BLaER1 treated with 17β-estradiol and CSF1 and Interleukin-3, amounts not matched to agents 10 nM and 100 nM (cell line): ENCODE measurements around the gene VSIG10L2.

Experiments
- H3K27ac ChIP-seq, 11 experiments: shearing (Covaris generic); formaldehyde crosslinking; 2 replicates each; pipeline ENCODE4 v1.8.1; 2022
- H3K27me3 ChIP-seq, 11 experiments: shearing (Covaris generic); formaldehyde crosslinking; 2 replicates each; pipeline ENCODE4 v1.8.1; 2022
- H3K36me3 ChIP-seq, 11 experiments: shearing (Covaris generic); formaldehyde crosslinking; 2 replicates each; pipeline ENCODE4 v1.8.1; 2022
- H3K4me1 ChIP-seq, 10 experiments: shearing (Covaris generic); formaldehyde crosslinking; 2 replicates each; pipeline ENCODE4 v1.8.1; 2022
- H3K4me2 ChIP-seq, 11 experiments: shearing (Covaris generic); formaldehyde crosslinking; 2 replicates each; pipeline ENCODE4 v1.8.1; 2022
- H3K4me3 ChIP-seq, 10 experiments: shearing (Covaris generic); formaldehyde crosslinking; 2 replicates each; pipeline ENCODE4 v1.8.1; 2022
- H3K9ac ChIP-seq, 11 experiments: shearing (Covaris generic); formaldehyde crosslinking; 2 replicates each; pipeline ENCODE4 v1.8.1; 2022
- H3K9me3 ChIP-seq, 11 experiments: shearing (Covaris generic); formaldehyde crosslinking; replicated peaks in 1 of 11; 2 replicates each; pipeline ENCODE4 v1.8.1; 2022
- H4K20me1 ChIP-seq, 11 experiments: shearing (Covaris generic); formaldehyde crosslinking; 2 replicates each; pipeline ENCODE4 v1.8.1; 2022
- Cebpa-rat ChIP-seq, 11 experiments: shearing (Covaris generic); IDR thresholded peaks; 2 replicates each; pipeline ENCODE4 v1.8.1; 2022

The VSIG10L2 gene

DNA sequence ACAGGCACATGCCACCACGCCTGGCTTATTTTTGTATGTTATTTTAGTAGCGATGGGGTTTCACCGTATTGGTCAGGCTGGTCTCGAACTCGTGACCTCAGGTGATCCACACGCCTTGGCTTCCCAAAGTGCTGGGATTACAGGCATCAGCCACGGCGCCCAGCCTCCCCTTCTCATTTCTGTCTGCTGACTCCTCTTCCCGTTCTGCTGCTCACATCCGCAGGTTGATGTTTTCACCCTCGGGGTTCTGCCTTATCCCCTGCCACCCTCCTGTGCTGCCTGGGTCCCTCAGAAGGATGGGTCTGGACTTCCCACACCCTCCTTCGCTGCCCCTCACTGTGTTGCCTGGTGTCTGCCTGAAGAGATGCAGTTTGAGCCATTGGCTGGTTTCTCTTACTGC, 19.2 kb upstream of the VSIG10L2 start:
- Histone ChIP-seq H3K9me3 (no peaks in the 10 kb centered on the region), H3K4me2 (no peak overlapping the region), H3K27ac (no peak overlapping the region), H3K27me3 (no peaks in the 10 kb centered on the region), H3K4me1 (peaks cover 0 to 7% (median 0%) of the 10 kb centered on the region in 10 experiments; a peak in 5 of 20 replicates), H4K20me1 (no peaks in the 10 kb centered on the region), H3K4me3 (no peak overlapping the region), H3K9ac (no peak overlapping the region), H3K36me3 (no peaks in the 10 kb centered on the region)
- TF ChIP-seq Cebpa-rat (IDR thresholded peaks at IDR 0.05): no peak

DNA sequence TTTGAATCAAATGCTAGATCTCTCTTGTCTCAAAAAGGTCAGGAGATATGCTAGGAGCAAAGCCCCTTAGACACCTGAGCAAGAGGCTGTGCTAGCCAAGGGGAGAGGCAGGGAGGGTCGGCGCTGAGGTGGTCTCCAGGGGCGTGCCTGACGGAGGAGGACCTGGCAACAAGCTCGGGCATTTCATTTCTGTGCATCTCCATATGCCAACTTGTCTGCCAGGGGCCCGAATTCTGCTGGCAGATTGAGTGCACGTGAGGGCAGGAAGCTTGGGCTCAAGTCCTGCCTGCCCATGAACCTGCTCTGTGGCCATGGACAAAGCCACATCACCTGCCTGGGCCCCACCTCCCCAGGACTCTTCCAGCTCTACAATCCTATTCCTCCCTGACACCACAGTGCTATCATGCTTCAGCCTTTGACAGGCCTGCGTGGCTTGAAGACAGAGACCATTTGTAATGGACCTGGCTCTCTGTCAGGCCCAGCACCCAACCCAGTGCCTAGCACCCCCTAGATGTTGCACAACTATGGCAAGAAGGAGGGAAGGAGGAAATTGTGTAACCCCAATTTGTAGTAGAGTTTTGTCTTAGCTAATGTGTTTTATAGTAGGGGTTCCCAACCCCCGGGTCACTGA, 16.3 kb upstream of the VSIG10L2 start:
- Histone ChIP-seq H3K4me1 (peaks cover 0 to 7% (median 0%) of the 10 kb centered on the region in 10 experiments; a peak in 5 of 20 replicates), H4K20me1 (no peaks in the 10 kb centered on the region), H3K27ac (no peak overlapping the region), H3K4me2 (peak overlapping the region in 1 of 11 experiments; percentile 41; a peak in 2 of 22 replicates), H3K9ac (no peak overlapping the region), H3K4me3 (no peak overlapping the region), H3K36me3 (no peaks in the 10 kb centered on the region), H3K9me3 (no peaks in the 10 kb centered on the region), H3K27me3 (no peaks in the 10 kb centered on the region)
- TF ChIP-seq Cebpa-rat (IDR thresholded peaks at IDR 0.05): 0 out of 22 replicates have a peak, but pooled peaks of 2 of the 11 experiments have one; percentile 24

DNA sequence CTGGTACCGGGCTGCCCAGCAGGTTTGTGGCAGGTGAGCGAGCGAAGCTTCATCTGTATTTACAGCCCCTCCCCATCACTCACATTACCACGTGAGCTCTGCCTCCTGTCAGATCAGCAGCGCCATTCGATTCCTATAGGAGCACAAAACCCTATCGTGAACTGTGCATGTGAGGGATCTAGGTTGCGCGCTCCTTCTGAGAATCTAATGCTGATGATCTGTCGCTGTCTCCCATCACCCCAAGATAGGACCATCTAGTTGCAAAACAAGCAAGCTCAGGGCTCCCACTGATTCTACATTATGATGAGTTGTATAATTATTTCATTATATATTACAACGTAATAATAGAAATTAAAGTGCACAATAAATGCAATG, 15.8 kb upstream of the VSIG10L2 start:
- Histone ChIP-seq H4K20me1 (no peaks in the 10 kb centered on the region), H3K4me2 (peak overlapping the region in 1 of 11 experiments; percentile 41; a peak in 2 of 22 replicates), H3K36me3 (no peaks in the 10 kb centered on the region), H3K9ac (no peak overlapping the region), H3K27ac (no peak overlapping the region), H3K4me3 (no peak overlapping the region), H3K9me3 (no peaks in the 10 kb centered on the region), H3K27me3 (no peaks in the 10 kb centered on the region), H3K4me1 (peaks cover 0 to 7% (median 0%) of the 10 kb centered on the region in 10 experiments; a peak in 5 of 20 replicates)
- no peak for TF ChIP-seq Cebpa-rat (IDR thresholded peaks at IDR 0.05)

DNA sequence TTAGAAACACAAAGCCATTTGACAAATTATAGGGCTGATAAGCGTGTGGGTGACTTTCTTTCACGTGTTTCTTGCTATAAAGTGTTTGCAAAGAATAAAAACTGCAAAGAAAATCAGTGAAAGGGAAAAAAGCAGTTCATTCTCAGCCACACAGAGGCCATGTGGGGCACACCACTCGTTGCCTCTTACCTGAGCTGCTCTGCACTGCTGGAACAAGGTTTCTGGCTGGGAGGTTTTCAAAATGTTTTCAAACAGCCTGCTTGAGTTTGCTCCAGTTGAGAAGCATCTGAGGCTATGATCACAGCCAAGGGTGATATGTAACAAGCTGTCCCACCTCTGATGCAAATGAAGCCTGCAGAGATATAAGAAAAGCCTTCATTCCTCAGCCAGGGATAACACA, 14.7 kb upstream of the VSIG10L2 start:
- H3K27me3 ChIP-seq: no peaks in the 10 kb centered on the region
- no peak overlapping the region for H3K4me3 ChIP-seq
- H3K27ac ChIP-seq: no peak overlapping the region
- H3K36me3 ChIP-seq: no peaks in the 10 kb centered on the region
- H4K20me1 ChIP-seq: no peaks in the 10 kb centered on the region
- no peak overlapping the region for H3K4me2 ChIP-seq
- H3K4me1 ChIP-seq: peaks cover 0 to 7% (median 0%) of the 10 kb centered on the region in 10 experiments; a peak in 5 of 20 replicates
- H3K9me3 ChIP-seq: no peaks in the 10 kb centered on the region
- no peak for TF ChIP-seq Cebpa-rat (IDR thresholded peaks at IDR 0.05)
- no peak overlapping the region for H3K9ac ChIP-seq

DNA sequence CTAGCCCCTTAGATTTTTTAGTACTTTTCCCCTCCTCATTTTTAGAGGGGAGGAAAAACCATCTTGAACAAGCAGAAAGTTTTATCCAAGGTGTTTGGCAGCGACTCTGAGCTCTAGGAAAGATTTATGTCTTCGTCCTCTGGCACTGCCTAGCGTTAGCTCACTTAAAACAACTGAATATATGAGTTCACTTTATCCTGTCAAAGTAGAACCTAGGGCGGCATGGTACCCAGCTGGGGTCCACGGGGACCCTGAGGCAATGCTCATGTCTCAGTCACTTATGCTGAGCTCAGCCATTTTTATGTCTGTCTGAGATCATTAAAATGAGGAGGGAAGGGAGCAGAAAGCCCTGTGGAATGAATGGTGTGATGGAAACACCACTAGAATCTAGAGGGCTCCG, 14.2 kb upstream of the VSIG10L2 start:
- no peaks in the 10 kb centered on the region for H4K20me1 ChIP-seq
- H3K4me2 ChIP-seq: no peak overlapping the region
- no peak overlapping the region for H3K4me3 ChIP-seq
- H3K27me3 ChIP-seq: no peaks in the 10 kb centered on the region
- H3K27ac ChIP-seq: no peak overlapping the region
- no peaks in the 10 kb centered on the region for H3K36me3 ChIP-seq
- peaks cover 0 to 7% (median 0%) of the 10 kb centered on the region in 10 experiments; a peak in 5 of 20 replicates for H3K4me1 ChIP-seq
- no peaks in the 10 kb centered on the region for H3K9me3 ChIP-seq
- no peak for TF ChIP-seq Cebpa-rat (IDR thresholded peaks at IDR 0.05)
- H3K9ac ChIP-seq: no peak overlapping the region

DNA sequence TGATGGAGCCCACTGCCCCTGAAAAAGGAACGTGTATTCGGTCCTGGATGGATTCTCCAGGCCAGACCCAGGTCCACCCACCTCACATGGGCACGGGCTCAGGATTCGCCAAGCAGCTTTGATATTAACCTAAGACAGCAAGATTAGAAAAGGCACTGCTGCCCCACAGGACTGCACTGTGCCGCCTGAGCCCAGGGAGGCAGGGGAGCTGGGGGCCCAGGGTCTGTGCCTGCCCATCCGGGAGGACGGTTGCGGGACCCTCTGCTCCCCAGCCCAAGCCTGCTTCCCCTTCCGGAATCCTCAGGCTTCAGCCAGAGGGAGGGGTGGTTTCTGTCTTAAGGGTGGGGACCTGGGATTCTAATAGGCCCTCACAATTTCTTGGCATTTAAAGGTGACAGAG, 13.5 kb upstream of the VSIG10L2 start:
- Histone ChIP-seq H3K9me3 (no peaks in the 10 kb centered on the region), H3K36me3 (no peaks in the 10 kb centered on the region), H3K4me1 (peaks cover 0 to 7% (median 0%) of the 10 kb centered on the region in 10 experiments; a peak in 5 of 20 replicates), H3K27me3 (no peaks in the 10 kb centered on the region), H3K4me2 (no peak overlapping the region), H4K20me1 (no peaks in the 10 kb centered on the region), H3K4me3 (no peak overlapping the region), H3K27ac (no peak overlapping the region), H3K9ac (no peak overlapping the region)
- no peak for TF ChIP-seq Cebpa-rat (IDR thresholded peaks at IDR 0.05)

DNA sequence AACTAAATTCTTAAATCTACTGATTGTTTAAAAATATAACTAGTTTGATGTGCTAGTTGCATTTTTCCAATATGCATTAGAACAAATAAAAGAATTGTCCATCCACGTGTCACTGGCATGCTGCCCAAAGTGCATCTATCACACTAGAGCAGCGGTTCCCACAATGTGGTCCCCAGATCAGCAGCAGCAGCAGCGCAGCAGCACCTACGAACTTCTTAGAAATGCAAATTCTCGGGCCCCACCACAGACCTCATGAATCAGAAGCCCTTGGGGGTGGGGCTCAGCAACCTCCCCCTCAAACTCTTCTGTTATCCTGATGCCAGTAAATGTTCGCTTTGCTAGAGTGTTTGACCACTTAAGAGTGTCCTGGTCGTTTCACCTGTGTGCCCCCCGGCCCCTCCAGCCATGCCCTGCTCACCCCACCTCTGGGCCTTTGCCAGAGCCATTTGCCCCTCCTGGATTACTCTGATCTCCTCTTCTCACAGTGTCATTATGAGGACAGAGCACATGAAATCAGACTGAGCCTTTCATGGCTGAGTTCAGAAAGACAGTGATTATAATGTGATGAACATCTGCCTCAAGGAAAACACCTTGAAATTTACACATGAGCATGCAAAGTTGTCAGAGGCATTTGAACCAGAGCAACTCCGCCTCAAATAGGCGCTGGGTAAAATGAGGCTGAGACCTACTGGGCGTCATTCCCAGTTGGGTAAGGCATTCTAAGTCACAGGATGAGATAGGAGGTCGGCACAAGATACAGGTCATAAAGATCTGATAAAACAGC, 12.6 kb upstream of the VSIG10L2 start:
- no peak overlapping the region for H3K9ac ChIP-seq
- no peak for TF ChIP-seq Cebpa-rat (IDR thresholded peaks at IDR 0.05)
- no peaks in the 10 kb centered on the region for H4K20me1 ChIP-seq
- H3K36me3 ChIP-seq: no peaks in the 10 kb centered on the region
- no peak overlapping the region for H3K4me2 ChIP-seq
- H3K4me1 ChIP-seq: peaks cover 0 to 10% (median 3%) of the 10 kb centered on the region in 10 experiments; a peak in 12 of 20 replicates
- H3K27ac ChIP-seq: no peak overlapping the region
- no peak overlapping the region for H3K4me3 ChIP-seq
- no peaks in the 10 kb centered on the region for H3K9me3 ChIP-seq
- H3K27me3 ChIP-seq: no peaks in the 10 kb centered on the region

DNA sequence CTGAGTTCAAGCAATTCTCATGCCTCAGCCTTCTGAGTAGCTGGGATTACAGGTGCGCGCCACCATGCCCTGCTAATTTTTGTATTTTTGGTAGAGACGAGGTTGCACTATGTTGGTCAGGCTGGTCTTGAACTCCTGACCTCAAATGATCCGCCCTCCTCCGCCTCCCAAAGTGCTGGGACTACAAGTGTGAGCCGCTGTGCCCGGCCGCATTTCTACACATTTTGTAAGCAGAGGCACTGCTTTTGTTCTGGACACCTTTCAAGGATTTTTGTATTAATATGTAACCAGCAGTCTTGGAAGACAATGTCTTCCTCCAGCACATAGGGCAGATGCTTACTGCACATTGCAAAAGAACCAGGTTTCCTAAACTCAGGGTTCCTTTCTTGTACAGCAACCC, 11.4 kb upstream of the VSIG10L2 start:
- Histone ChIP-seq H3K36me3 (no peaks in the 10 kb centered on the region), H4K20me1 (no peaks in the 10 kb centered on the region), H3K4me1 (peaks cover 0 to 16% (median 8%) of the 10 kb centered on the region in 10 experiments; a peak in 13 of 20 replicates), H3K4me3 (no peak overlapping the region), H3K4me2 (no peak overlapping the region), H3K9ac (no peak overlapping the region), H3K27me3 (no peaks in the 10 kb centered on the region), H3K27ac (no peak overlapping the region), H3K9me3 (no peaks in the 10 kb centered on the region)
- TF ChIP-seq Cebpa-rat (IDR thresholded peaks at IDR 0.05): no peak

DNA sequence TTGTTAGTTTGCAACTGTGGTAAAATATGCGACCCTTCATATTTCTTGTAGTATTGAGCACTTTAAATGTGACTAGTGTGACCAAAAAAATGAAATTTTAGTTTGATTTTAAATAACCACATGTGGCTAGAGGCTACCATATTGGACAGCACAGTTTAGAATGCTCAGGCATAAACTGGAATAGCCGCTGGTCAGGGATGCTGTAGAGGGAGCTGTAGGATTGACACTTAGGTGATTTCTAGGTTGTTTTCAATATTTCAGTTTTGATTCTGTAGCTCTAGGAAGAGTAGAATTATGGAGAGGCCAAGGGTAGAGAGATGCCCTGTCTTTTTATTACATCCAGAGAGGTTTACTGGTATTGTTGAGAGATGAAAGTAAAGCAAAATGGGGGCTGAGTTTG, 10.8 kb upstream of the VSIG10L2 start:
- no peak overlapping the region for H3K27ac ChIP-seq
- no peaks in the 10 kb centered on the region for H4K20me1 ChIP-seq
- no peak for TF ChIP-seq Cebpa-rat (IDR thresholded peaks at IDR 0.05)
- no peak overlapping the region for H3K9ac ChIP-seq
- peaks cover 0 to 10% (median 7%) of the 10 kb centered on the region in 10 experiments; a peak in 11 of 20 replicates for H3K4me1 ChIP-seq
- no peaks in the 10 kb centered on the region for H3K36me3 ChIP-seq
- H3K4me2 ChIP-seq: no peak overlapping the region
- no peaks in the 10 kb centered on the region for H3K27me3 ChIP-seq
- no peaks in the 10 kb centered on the region for H3K9me3 ChIP-seq
- no peak overlapping the region for H3K4me3 ChIP-seq
